GM03348 (cell line): Measurements from ENCODE around the gene MND1.

Experiments
- DNase-seq: peaks from one replicate; pipeline ENCODE4 v3.0.0; 2012; ENCODE audit warnings: low spot score

MND1 gene

DNA sequence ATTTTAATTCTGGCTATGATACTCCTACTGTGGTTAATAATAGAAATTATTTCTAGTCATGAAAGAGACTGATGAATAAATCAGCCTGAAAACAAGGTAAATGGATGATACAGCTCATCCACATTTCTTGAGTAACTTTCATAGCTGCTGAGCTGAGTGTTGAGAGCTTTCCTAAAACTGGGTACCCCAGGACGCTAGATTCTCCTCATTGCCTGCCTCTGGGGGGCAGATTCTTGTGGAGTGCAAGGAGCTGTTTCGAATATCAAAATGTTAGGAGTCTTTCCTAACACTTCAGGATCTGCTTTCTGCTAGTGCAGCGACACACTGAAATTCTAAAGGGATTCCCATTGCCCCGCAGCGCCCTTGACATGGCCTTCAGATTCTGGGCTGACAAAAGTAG lies 2.1 kb downstream of the MND1 start:
- DNase-seq, result no peak

GRCh38 chr4:153347117-153347516 lies 2.6 kb downstream of the MND1 start:
- DNase-seq, result no peak

DNA sequence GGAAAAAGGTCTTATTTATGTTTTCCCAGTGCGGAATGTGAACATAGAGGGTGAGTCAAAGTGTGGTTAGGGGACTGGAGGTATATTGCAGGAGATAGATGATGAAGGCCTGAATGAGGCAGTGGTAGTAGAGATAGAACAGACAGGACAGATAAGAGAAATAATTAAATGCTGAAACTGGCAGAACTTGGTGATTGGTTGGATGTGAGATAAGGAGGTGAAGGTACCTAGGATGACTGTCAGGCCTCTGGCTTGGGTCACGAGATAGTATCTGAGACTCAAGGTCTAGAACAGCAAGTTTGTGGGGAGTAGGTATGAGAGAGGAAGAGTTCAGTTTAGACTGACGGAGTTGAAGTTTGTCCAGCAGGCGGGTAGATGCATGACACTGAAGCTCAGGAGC lies 3.5 kb downstream of the MND1 start:
- no peak for DNase-seq

GRCh38 chr4:153349206-153349805 lies 4.8 kb downstream of the MND1 start:
- no peak for DNase-seq

- no peak for DNase-seq
These were observed 17.7 kb downstream of the MND1 start for GRCh38 chr4:153362184-153362583.

DNA sequence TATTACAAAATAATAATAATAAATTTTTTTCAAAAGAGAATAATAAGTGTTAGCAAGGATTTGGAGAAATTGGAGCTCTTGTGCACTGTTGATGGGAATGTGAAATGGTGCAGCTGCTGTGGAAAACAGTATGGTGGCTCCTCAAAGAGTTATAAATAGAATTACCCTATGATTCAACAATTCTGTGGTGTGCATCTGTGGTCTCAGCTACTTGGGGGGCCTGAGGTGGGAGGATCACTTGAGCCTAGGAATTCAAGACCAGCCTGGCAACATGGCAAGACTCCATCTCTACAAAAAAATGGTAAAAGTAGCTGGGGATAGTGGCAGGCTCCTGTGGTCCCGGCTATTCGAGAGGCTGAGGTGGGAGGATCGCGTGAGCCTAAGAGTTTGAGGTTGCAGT lies 19.6 kb downstream of the MND1 start:
- no peak for DNase-seq

- no peak for DNase-seq
These were observed 20.5 kb downstream of the MND1 start for GRCh38 chr4:153365003-153365402.

DNA sequence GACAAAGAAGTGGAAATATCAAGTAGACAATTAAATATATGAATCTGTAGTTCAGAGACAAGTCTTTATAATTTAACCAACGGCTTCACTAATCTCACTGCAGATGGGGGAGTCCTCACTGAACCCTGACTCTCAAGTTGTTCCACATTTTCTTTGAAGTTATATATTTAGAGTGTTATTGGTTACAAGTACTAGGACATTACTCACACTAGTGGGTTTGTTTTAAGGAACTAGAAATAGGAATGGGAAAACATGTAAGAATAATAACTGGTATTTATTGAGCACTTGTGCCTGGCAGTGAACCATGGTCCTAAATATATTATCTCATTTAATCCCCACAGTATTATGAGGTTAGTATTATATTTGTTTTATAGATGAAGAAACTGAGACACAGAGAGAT lies 22.0 kb downstream of the MND1 start:
- DNase-seq, result no peak

DNA sequence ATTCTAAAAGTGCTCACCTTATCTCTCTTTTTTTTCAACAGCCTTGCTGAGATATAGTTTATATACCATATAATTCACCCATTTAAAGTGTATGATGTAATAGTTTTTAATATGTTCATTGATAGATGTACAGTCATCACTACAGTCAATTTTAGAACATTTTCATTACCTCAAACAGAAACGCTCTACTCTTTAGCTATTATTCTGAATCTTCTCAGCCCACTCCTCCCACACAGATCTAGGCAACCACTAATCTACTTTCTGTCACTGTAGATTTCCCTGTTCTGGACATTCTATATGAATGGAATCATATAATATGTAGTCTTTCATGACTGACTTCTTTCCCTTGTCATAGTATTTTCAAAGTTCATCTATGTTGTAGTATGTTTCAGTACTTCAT lies 22.6 kb downstream of the MND1 start:
- no peak for DNase-seq

DNA sequence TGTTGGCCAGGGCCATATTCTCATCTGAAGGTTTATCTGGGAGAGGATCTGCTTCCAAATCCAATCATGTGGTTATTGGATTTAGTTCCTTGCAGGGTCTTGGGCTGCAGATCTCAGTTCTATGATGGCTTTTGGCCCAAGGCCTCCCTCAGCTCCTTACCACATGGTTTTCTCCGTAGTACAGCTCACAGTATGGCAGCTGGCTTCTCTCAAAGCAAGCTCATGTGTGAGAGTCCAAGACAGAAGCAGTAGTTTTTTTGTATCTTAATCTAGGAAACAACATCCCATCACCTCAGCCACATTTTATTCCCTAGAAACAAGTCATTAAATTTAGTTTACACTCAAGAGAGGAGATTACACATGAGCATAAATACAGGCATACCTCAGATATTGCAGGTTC lies 24.5 kb downstream of the MND1 start:
- DNase-seq, result no peak

- no peak for DNase-seq
These were observed 27.3 kb downstream of the MND1 start for GRCh38 chr4:153371701-153372234.

- DNase-seq, result no peak
These were observed 28.6 kb downstream of the MND1 start for GRCh38 chr4:153372967-153373562.

GRCh38 chr4:153374442-153374841 lies 30.0 kb downstream of the MND1 start:
- DNase-seq, result peak; percentile 44

DNA sequence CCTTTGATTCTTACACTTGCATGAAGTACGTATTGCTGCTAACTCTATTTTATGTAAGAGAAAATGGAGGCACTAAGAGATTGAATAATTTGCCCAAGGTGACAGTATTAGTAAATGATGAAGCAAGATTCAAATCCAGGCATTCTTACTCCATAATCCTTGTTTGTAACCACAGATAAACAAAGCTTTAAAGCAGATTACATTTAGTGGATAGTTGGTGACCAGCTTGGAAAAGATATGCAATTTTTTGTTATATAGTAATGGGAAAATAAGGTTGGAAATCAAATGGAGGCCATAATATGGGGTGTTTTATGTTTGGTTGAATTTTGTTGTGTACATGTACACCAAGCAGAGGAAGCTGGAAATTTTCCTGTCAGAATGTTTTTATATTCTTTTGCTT lies 30.8 kb downstream of the MND1 start:
- DNase-seq, result no peak

DNA sequence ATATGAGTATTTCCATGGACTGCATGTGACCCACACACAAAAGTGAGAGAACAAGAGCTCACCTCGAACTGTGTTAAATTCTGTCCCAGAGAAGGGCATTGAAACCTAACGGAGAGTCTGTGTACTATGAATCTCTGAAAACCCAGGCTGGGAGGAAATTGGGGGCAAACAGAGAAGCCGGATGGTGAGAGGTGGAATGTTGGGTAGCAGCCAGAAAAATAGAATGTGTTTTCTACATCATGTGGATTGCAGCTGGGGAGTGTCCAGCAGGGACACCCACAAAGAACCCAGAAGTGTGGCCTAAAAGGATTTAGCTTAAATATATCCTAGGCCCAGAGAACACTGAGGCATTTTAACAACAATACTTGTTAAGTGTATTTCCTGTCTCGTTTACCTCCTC lies 38.6 kb downstream of the MND1 start:
- no peak for DNase-seq

GRCh38 chr4:153384160-153384559 lies 39.7 kb downstream of the MND1 start:
- no peak for DNase-seq

DNA sequence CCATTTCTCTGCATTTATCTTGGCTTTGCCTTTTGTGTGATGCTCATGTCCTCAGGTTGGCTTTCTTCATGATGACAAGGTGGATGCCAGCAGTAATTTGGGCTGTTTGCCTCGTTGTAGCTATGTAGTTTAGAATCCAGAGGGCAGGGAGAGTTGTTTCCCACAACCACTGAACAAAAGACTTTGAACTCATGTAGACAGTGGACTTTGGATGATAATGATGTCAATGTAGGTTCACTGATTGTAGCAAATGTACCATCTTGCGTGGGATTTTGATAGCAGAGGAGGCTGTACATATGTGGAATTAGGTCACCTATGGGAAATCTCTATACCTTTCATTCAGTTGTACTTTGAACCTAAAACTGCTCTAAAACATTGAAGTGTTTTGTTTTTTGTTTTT lies 41.3 kb downstream of the MND1 start:
- DNase-seq, result no peak

- no peak for DNase-seq
These were observed 43.5 kb downstream of the MND1 start for GRCh38 chr4:153387981-153388380.

DNA sequence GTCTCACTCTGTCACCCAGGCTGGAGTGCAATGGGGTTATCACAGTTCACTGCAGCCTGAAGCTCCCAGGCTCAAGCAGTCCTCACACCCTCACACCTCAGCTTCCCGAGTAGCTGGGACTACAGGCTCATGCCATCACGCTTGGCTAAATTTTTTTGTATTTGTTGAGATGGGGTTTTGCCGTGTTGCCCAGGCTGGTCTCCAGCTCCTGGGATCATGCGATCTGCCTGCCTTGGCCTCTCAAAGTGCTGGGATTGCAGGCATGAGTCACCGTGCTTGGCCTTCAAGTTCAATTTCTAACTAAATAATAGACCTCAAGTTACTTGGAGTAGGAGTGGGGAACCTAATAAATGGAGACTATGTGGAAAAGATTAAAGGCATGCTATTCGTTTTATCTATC lies 48.9 kb downstream of the MND1 start:
- DNase-seq, result peak; percentile 54

DNA sequence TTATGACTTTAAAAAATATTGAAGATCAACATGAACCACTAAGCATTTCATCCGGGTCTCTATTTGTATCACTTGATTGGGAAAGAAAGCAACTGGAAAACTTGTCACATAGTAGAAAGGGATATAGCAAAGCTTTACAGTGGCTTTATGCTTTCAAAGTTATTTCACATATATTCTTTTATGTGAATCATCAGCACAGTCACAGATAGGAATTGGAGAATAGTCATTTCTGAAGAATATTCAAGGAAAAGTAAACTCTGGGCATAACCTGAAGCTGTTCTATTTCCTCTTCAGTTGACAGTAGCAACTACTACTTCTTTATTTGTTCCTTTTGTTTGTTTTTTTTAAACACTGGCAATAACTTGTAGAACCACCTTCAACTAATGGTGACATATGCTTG lies 50.5 kb downstream of the MND1 start:
- DNase-seq, result no peak

- no peak for DNase-seq
These were observed 54.2 kb downstream of the MND1 start for GRCh38 chr4:153398713-153399112.

- no peak for DNase-seq
These were observed 54.9 kb downstream of the MND1 start for GRCh38 chr4:153399358-153399757.

- no peak for DNase-seq
These were observed 57.0 kb downstream of the MND1 start for GRCh38 chr4:153401501-153401900.

GRCh38 chr4:153402366-153402765 lies 57.9 kb downstream of the MND1 start:
- DNase-seq, result peak; percentile 45
